ENCODE measurements around the gene TLX2. TPM values are rescaled to one million over a fixed set of nuclear protein-coding genes. Genes with fewer than 3 reads are reported as not detected.

Gene TLX2
- total RNA-seq, 4 donors from 2014 or later = 0.56 TPM; not detected in 3

DNA sequence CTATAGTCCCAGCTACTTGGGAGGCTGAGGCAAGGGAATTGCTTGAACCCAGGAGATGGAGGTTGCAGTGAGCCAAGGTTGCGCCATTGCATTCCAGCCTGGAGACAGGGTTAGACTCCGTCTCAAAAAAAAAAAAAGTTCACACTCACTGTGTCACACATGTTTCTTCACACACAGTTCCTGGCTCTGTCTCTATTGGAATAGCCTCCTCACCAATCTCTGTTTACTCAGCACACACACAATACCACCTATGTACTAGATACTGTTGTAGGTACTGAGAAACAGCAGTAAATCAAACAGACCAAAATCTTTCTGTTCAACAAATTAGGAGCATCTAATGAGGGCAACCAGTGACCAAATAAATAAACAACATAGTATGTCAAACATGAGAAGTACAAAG is 28.1 kb upstream of the TLX2 start:
- peaks cover 22% of the 10 kb centered on the region for H3K4me1 ChIP-seq

DNA sequence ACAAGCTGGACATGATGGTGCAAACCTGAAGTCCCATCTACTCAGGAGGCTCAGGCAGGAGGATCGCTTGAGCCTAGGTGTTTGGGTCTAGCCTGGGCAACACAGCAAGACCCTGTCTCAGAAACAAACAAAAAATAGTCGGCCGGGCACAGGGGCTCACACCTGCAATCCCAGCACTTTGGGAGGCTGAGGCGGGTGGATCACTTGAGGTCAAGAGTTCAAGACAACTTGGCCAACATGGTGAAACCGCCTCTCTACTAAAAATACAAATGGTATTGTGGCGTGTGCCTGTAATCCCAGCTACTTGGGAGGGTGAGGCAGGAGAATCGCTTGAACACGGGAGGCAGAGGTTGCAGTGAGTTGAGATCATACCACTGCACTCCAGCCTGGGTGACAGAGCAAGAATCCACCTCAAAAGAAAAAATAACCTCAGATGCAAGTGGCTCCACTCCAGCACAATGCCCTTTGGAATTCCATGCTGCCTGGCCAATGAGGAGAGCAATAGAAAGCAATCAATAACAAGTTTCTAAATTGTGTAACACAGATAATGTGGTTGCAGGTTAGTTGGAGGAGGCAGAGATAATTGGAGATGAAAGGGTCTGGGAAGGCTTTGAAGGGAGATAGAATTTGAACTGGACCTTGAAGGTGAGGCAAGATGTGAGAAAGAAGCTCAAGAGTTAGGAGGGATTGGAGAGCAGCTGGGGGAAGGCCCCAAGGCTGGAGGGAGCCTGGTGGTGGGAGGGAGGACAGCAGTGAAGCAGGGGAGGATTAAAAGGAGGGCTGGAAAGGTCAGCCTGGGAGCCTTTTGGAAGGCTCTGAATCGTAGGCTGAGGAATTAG is 25.4 kb upstream of the TLX2 start:
- no peak for DNase-seq (ENCODE audit: low spot score in 2 of 2)
- H3K27ac ChIP-seq = no peak overlapping the region
- H3K27me3 ChIP-seq = no peaks in the 10 kb centered on the region
- H3K9me3 ChIP-seq = no peaks in the 10 kb centered on the region
- peaks cover 4% of the 10 kb centered on the region for H3K4me1 ChIP-seq
- no peak for TF ChIP-seq EP300 (IDR thresholded peaks at IDR 0.05)
- TF ChIP-seq POLR2AphosphoS5 (IDR thresholded peaks at IDR 0.05) = no peak
- H3K36me3 ChIP-seq = peaks cover 52% of the 10 kb centered on the region
- WGBS = 85% methylated on average over 9 of the region's 9 CpGs
- H3K4me3 ChIP-seq = no peak overlapping the region

More for the DNA sequence above, 28.1 kb upstream of the TLX2 start:
- TF ChIP-seq POLR2A (IDR thresholded peaks at IDR 0.05) = no peak
- TF ChIP-seq EP300 (IDR thresholded peaks at IDR 0.05) = no peak
- no peak for TF ChIP-seq POLR2AphosphoS5 (IDR thresholded peaks at IDR 0.05)
- TF ChIP-seq CTCF (IDR thresholded peaks at IDR 0.05) = no peak
- DNase-seq (ENCODE audit: low spot score in 2 of 2) = no peak
- Histone ChIP-seq H3K27ac (no peak overlapping the region), H3K4me3 (no peak overlapping the region), H3K9me3 (no peaks in the 10 kb centered on the region), H3K27me3 (no peaks in the 10 kb centered on the region), H3K36me3 (peaks cover 25% of the 10 kb centered on the region)
- WGBS = 81% methylated on average over 2 of the region's 2 CpGs

DNA sequence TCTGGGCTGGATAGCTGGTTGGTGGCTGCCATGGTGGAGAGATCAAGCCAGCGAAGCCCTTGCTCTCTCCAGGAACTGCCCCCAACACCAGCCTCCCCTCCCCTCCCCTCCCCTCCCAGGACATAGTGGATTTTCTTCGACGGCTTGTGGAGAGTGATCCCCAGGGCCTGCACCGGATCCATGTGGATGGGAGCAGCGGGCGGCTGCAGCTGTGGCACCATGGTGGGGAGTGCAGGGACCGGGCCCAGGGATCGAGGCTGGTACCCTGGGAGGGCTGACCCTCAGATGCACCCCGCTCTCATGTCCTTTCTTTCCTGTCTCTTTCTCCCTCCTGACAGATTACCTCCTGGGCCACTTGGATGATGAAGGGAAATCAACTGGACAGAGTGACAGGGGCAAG is 24.3 kb upstream of the TLX2 start:
- H3K36me3 ChIP-seq = peaks cover 58% of the 10 kb centered on the region
- H3K27ac ChIP-seq = no peak overlapping the region
- no peaks in the 10 kb centered on the region for H3K27me3 ChIP-seq
- 95% methylated on average over 9 of the region's 9 CpGs for WGBS
- H3K9me3 ChIP-seq = no peaks in the 10 kb centered on the region
- H3K4me1 ChIP-seq = no peaks in the 10 kb centered on the region
- TF ChIP-seq EP300 (IDR thresholded peaks at IDR 0.05) (no peak), POLR2A (IDR thresholded peaks at IDR 0.05) (no peak), POLR2AphosphoS5 (IDR thresholded peaks at IDR 0.05) (no peak), CTCF (IDR thresholded peaks at IDR 0.05) (no peak)
- DNase-seq (ENCODE audit: low spot score in 2 of 2) = no peak
- H3K4me3 ChIP-seq = no peak overlapping the region

DNA sequence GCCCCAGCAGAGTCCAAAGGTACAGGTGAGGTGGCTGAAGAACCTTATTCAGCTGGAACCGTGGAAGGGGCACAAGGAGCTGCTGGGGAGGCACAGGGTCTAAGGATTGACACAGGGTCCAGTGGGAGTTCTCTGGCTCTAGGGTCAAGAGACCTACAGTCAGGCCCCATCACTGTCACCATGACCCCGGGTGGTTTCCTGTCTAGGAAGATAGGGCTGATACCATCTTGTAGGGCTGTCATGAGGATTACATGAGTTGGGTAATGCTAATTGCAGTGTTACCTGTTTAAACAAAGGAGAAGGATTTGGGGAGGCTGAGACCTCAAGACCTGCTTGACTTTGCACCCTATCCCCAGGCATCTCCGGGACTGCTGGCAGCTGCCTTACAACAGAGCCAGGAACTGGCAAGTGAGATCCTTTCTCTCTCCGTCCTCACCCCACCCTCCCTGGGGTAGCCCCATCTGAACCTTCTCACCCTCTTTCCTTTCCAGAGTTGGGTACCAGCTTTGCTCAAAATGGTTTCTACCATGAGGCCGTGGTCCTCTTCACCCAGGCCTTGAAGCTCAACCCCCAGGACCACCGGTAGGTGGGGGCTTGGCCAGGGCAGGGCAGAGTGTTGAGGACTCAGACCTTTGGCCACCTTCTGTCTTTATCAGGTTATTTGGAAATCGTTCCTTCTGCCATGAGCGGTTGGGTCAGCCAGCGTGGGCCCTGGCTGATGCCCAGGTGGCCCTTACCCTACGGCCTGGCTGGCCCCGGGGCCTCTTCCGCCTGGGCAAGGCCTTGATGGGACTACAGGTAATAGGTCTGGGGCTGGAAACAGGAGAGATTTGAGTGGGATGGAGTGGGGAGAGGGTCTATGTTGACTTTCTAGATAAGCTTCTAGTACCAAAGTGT is 22.4 kb upstream of the TLX2 start:
- H3K36me3 ChIP-seq = peaks cover 56% of the 10 kb centered on the region
- H3K27ac ChIP-seq = no peak overlapping the region
- no peak for TF ChIP-seq EP300 (IDR thresholded peaks at IDR 0.05)
- TF ChIP-seq POLR2AphosphoS5 (IDR thresholded peaks at IDR 0.05) = no peak
- TF ChIP-seq POLR2A (IDR thresholded peaks at IDR 0.05) = no peak
- TF ChIP-seq CTCF (IDR thresholded peaks at IDR 0.05) = no peak
- WGBS = 97% methylated on average over 11 of the region's 12 CpGs
- H3K9me3 ChIP-seq = no peaks in the 10 kb centered on the region
- no peaks in the 10 kb centered on the region for H3K27me3 ChIP-seq
- no peaks in the 10 kb centered on the region for H3K4me1 ChIP-seq
- no peak for DNase-seq (ENCODE audit: low spot score in 2 of 2)
- no peak overlapping the region for H3K4me3 ChIP-seq

DNA sequence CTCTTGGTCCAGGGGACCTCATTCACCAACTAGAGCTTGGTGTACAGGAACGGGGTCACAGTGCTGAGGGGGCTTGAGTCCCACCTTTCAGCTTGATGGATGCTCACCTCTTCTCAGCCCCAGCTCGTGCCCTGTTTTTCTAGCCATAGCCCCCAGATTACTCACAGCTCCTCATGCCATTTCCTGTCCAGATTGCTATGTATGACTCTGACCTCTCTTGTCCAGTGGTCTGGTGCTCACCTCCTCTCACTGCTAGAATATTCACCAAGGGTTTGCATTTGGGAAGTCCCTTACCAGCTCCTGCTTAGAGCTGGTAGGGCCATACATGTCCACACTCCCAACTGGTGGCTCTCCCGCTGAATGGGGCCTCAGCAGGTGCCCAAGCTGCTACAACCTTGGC is 20.7 kb upstream of the TLX2 start:
- Histone ChIP-seq H3K27ac (no peak overlapping the region), H3K9me3 (no peaks in the 10 kb centered on the region), H3K4me1 (peaks cover 14% of the 10 kb centered on the region), H3K36me3 (peaks cover 56% of the 10 kb centered on the region), H3K4me3 (no peak overlapping the region), H3K27me3 (peaks cover 16% of the 10 kb centered on the region)
- 94% methylated on average over 3 of the region's 3 CpGs for WGBS
- DNase-seq (ENCODE audit: low spot score in 2 of 2) = no peak
- TF ChIP-seq POLR2A (IDR thresholded peaks at IDR 0.05) (no peak), POLR2AphosphoS5 (IDR thresholded peaks at IDR 0.05) (no peak), CTCF (IDR thresholded peaks at IDR 0.05) (no peak), EP300 (IDR thresholded peaks at IDR 0.05) (no peak)
